HG03575 (cell line): ENCODE data around the gene ZCWPW1.

Experiments used
- ATAC-seq: cut with Tn5 transposase; IDR thresholded peaks from one replicate; pipeline ENCODE4 v1.9.1; 2021; ENCODE audit not compliant: unreplicated experiment, insufficient number of reproducible peaks, low FRiP score; ENCODE audit errors: extremely low read depth

Gene ZCWPW1

GRCh38 chr7:100415448-100415847 is 13.1 kb downstream of the ZCWPW1 start:
- no peak for ATAC-seq

DNA sequence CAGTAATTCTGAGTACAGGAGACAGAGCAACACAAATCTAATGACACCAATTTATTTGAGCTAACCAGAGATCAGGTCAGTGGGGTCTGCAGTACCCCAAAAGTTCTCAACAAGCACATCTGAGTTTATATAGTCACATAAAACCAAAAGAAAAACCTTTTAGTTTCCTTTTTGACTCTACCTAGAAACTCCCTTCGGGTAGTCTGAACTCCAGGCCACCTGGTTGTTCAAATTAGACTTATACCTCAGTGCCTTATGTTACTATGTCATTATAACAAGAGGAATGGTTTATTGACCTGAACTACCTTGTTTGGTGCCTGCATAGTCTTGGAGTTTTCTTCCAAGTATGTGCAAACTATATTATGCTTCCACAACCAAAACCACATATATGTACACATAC is 14.6 kb downstream of the ZCWPW1 start:
- no peak for ATAC-seq

GRCh38 chr7:100413346-100413745 is 15.2 kb downstream of the ZCWPW1 start:
- ATAC-seq = no peak

DNA sequence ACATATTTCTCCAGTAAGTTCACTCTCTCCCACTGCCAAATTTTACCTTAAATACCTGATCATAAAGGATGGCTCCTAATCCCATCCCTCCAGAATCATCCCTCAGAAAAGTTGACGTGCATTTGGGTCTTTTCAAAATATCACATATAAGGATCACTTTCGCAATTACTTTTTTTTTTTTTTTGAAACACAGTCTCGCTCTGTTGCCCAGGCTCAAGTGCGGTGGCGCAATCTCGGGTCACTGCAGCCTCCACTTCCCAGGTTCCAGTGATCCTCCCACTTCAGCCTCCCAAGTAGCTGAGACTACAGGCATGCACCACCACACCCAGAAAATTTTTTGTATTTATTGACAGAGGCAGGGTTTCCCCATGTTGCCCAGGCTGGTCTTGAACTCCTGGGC is 17.4 kb downstream of the ZCWPW1 start:
- no peak for ATAC-seq

- ATAC-seq = no peak
Observed at GRCh38 chr7:100407285-100408180, 21.0 kb downstream of the ZCWPW1 start.

DNA sequence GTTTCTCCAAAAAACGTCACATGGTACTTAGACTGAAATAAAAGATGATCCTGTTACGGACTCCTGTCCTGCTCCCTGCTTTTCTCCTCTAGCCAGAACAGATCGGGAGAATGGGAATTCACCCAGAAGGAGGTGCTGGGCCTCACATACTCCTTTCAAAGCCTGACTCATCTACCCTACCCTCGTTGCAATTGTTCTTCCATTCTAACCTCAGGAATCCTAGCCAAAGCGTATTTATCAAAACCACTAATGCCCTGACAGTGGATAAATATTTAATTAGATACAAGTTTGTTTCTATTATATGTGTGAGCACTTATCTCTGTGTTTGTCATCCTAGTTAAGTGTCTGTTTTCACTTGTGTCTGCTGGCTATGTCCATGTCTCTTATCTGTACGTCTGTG is 21.7 kb downstream of the ZCWPW1 start:
- no peak for ATAC-seq

DNA sequence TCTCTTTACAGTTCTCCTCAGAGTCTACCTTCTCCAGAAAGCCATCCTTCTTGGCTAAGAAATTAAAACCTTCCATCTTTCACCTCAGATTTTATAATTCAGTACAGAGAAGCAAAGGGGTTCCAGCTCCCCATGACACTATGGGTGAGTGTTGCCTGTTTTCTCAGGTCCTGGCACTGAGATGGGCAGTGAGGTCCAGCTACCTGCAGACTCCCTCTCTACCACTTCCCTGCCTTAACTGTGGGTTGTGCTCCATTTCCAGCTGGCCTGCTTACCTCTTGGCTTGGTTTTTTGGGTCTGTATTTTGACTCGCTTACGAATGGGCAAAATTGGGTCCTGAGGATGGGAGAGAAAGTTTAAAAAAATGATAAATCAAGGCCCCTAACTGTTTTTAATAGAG is 26.3 kb downstream of the ZCWPW1 start:
- no peak for ATAC-seq

- ATAC-seq = no peak
Observed at GRCh38 chr7:100401811-100402210, 26.7 kb downstream of the ZCWPW1 start.

- no peak for ATAC-seq
Observed at GRCh38 chr7:100400656-100401055, 27.8 kb downstream of the ZCWPW1 start.

DNA sequence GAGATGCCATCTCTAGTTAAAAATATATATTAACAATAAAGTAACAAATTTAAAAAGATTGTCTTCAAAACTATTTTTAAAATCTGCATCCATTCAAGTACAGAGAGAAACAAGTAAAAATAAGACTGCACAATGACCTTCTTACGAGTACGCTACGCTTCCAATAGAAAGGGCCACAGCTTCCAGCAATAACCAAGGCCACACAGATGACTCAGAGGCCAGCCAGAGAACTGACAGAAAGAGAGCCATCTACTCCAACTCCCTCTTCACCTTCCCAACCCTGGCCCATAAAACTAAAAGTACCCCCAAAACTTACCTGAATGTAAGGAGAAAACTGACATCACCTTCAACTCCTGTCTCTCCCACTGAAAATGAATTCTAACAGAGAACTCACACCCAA is 28.5 kb downstream of the ZCWPW1 start:
- ATAC-seq = no peak

DNA sequence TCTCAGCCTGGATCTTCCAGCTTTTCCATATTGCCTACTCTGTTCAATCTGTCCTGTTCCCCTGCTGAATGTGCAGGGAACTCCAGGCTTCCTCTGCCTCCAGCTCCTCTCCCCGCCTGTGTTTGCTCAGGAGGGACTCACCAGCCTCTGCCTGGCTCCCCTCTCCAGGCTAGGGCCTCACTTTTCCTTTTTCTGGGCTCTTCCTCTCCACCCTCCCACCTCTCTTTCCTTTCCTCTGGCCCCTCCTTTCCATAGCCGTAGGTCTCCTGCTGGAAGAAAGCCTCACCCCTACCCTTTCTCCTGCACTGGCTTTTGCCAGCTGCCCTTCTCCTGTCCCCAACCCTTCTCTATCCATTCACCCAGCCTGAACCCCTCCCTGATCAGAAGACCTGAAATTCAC is 30.3 kb downstream of the ZCWPW1 start:
- ATAC-seq = no peak

DNA sequence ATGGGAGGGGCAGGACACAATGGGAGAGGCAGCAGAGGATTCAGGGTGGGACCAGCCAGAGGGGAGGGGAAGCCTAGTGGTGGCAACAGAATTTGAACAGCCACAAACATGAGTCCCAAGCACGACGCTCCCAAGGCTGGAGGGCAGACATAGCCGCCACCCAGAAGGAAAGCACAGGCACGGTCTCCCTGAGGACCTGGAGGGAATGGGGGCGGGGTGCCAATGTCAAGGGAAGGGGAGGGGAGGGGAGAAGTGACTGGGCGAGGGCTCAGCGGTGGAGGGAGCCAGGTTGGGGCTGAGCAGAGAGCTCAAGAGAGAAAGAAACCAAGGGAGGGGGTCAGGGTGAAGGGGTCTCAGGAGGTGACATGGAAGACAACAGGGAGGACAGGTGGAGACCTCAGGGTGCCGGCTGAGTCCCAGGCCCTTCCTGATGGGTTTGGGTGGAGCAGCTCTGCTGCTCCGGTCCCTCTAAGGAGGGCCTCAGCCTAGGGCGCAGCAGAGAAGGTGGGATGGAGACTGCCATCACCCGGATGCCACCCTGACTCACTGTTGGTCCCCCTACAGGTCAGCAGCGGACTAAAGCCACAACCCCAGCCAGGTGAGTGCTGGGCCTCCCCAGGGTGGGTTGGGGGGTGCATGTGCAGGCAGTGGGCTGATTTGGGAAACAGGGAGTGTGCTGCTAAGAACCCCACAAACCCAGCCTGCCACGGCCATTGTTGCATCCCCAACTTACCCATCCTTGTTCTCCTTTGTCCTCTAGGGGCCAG is 31.0 kb downstream of the ZCWPW1 start:
- ATAC-seq = no peak

DNA sequence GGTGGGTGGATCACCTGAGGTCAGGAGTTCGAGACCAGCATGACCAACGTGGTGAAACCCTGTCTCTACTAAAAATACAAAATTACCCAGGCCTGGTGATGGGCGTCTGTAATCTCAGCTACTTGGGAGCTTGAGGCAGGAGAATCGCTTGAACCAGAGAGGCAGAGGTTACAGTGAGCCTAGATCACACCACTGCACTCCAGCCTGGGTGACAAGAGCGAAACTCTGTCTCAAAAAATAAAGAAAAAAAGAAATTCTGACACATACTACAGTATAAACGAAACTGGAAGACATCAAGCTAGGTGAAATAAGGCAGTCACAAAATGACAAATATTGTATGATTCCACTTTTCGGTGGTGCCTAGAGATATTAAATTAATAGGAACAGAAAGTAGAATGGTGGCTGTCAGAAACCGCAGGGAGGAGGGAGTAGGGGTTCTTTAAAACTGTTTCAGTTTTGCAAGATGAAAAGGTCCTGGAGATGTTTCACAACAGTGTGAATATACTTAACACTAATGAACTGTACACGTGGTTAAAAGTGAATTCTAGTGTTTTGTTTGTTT is 32.0 kb downstream of the ZCWPW1 start:
- peak; percentile 76 for ATAC-seq

- ATAC-seq = no peak
Observed at GRCh38 chr7:100394077-100394476, 34.4 kb downstream of the ZCWPW1 start.

DNA sequence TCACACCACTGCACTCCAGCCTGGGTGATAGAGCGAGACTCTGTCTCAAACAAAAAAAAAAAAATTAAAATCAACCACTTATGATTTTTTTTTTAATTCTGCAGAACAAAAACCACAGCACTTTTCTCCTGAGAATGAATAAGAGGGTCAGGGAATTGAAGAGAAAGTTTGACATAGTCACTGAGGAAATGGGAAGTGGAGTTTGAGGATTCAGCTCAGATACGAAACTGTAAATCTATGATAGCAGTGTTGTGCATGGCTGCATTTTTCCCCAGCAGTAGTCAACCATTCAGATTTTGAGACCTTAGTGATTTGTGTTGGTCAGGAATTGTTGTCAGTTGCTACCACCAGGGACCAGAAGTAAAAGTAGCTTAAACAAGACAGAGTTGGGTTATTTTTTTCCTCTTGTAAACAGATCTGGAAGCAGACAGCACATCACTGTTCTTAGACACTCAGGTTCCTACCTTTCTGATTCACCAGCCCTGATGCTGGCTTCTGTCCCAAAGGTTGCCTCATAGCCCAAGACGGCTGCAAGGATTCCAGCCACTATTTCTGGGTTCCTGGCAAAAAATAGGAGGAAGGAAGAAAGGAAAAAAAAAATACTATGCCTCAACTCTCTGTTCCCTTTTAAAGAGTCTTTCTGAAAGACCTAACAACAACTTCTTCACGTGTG is 35.1 kb downstream of the ZCWPW1 start:
- no peak for ATAC-seq

- no peak for ATAC-seq
Observed at GRCh38 chr7:100390286-100391009, 38.1 kb downstream of the ZCWPW1 start.

- ATAC-seq = no peak
Observed at GRCh38 chr7:100389437-100390088, 38.9 kb downstream of the ZCWPW1 start.

DNA sequence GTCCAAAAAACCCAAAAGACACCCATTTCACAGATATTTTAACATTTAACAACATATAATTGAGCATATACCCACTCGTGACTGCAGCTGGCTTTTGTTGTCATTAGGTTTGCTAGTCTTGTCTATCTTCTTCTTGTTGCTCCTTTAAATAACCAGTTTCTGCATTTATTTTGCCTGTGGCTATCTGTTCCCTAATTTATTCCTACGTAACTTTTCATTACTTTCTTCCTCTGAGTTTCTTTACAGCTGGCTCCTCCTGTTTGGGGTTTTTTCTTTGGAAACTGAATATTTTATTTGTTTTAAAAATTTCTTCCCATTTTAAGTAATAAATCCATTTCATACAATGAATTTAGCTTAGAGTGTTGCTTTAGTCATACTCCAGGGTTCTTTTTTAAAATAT is 40.8 kb downstream of the ZCWPW1 start:
- ATAC-seq = no peak
